Measurements from ENCODE around the gene COL7A1. TPM values are rescaled to one million over a fixed set of nuclear protein-coding genes. Genes with fewer than 3 reads are reported as not detected.

COL7A1 gene
- total and polyA plus RNA-seq, 10 donors, result 8.6 to 144 (median 25.6) TPM

GRCh38 chr3:48544141-48544540, 51.0 kb downstream of the COL7A1 start:
- Histone ChIP-seq H3K36me3 (peaks cover 0 to 70% (median 0%) of the 10 kb centered on the region in 6 donors), H3K9me3 (no peaks in the 10 kb centered on the region), H3K27ac (peak overlapping the region in 1 of 8 donors; percentile 72), H3K4me1 (peaks cover 0 to 30% (median 19%) of the 10 kb centered on the region in 6 donors), H3K27me3 (replicated peaks in 1 of 7) (no peaks in the 10 kb centered on the region), H3K4me3 (no peak overlapping the region)
- intact Hi-C loops (cut with DNase I; ENCODE audit: low total_unique reads), result no loop called here
- DNase-seq, result no peak
- TF ChIP-seq POLR2A (IDR thresholded peaks at IDR 0.05), result no peak
- TF ChIP-seq CTCF (IDR thresholded peaks at IDR 0.05 in 8 of 11, conservative IDR thresholded peaks at IDR 0.05 in 3 of 11), result no peak
- TF ChIP-seq POLR2AphosphoS5 (IDR thresholded peaks at IDR 0.05), result no peak
- WGBS, 5 donors, result 75 to 86% (median 77%) methylated on average over 5 of the region's 5 CpGs

GRCh38 chr3:48543271-48543866, 51.8 kb downstream of the COL7A1 start:
- no peak for DNase-seq
- intact Hi-C loops (cut with DNase I; ENCODE audit: low total_unique reads), result no loop called here

GRCh38 chr3:48538451-48538850, 56.7 kb downstream of the COL7A1 start:
- Histone ChIP-seq H3K4me3 (no peak overlapping the region), H3K27me3 (replicated peaks in 1 of 7) (no peaks in the 10 kb centered on the region), H3K36me3 (peaks cover 0 to 82% (median 7%) of the 10 kb centered on the region in 6 donors), H3K9me3 (no peaks in the 10 kb centered on the region), H3K27ac (no peak overlapping the region), H3K4me1 (peaks cover 0 to 51% (median 13%) of the 10 kb centered on the region in 6 donors)
- no peak for DNase-seq
- TF ChIP-seq CTCF (IDR thresholded peaks at IDR 0.05 in 8 of 11, conservative IDR thresholded peaks at IDR 0.05 in 3 of 11), result no peak
- TF ChIP-seq POLR2A (IDR thresholded peaks at IDR 0.05), result no peak
- no peak for TF ChIP-seq POLR2AphosphoS5 (IDR thresholded peaks at IDR 0.05)
- WGBS, 5 donors, result 87 to 97% (median 91%) methylated on average over 10 to 12 of the region's 12 CpGs
- intact Hi-C loops (cut with DNase I; ENCODE audit: low total_unique reads), result no loop called here

More at GRCh38 chr3:48543271-48543866, 51.8 kb downstream of the COL7A1 start:
- 22 to 32% (median 26%) methylated on average over 8 to 9 of the region's 9 CpGs for WGBS, 5 donors
- Histone ChIP-seq H3K4me1 (peaks cover 0 to 23% (median 11%) of the 10 kb centered on the region in 6 donors), H3K36me3 (peaks cover 0 to 71% (median 0%) of the 10 kb centered on the region in 6 donors), H3K27me3 (replicated peaks in 1 of 7) (no peaks in the 10 kb centered on the region), H3K9me3 (no peaks in the 10 kb centered on the region), H3K27ac (peak overlapping the region in 4 of 8 donors; percentile 22 to 72 (median 48)), H3K4me3 (no peak overlapping the region)
- TF ChIP-seq POLR2AphosphoS5 (IDR thresholded peaks at IDR 0.05), result peak; percentile 58 to 69 (median 64)
- TF ChIP-seq CTCF (IDR thresholded peaks at IDR 0.05 in 8 of 11, conservative IDR thresholded peaks at IDR 0.05 in 3 of 11), result no peak
- TF ChIP-seq POLR2A (IDR thresholded peaks at IDR 0.05), result no peak

GRCh38 chr3:48536785-48537184, 58.3 kb downstream of the COL7A1 start:
- Histone ChIP-seq H3K36me3 (peaks cover 0 to 76% (median 7%) of the 10 kb centered on the region in 6 donors), H3K27ac (peak overlapping the region in 5 of 8 donors; percentile 46 to 84 (median 68)), H3K4me3 (no peak overlapping the region), H3K27me3 (replicated peaks in 1 of 7) (no peaks in the 10 kb centered on the region), H3K9me3 (no peaks in the 10 kb centered on the region), H3K4me1 (peaks cover 0 to 59% (median 9%) of the 10 kb centered on the region in 6 donors)
- intact Hi-C loops (cut with DNase I; ENCODE audit: low total_unique reads), result loop anchor here (2.0 kb wide), 1 partner anchor 48 kb away; no protein-coding TSS in a partner anchor
- WGBS, 5 donors, result 67 to 95% (median 81%) methylated on average over 3 to 5 of the region's 5 CpGs
- no peak for DNase-seq
- peak; percentile 56 to 81 (median 77) for TF ChIP-seq POLR2AphosphoS5 (IDR thresholded peaks at IDR 0.05)
- no peak for TF ChIP-seq CTCF (IDR thresholded peaks at IDR 0.05 in 8 of 11, conservative IDR thresholded peaks at IDR 0.05 in 3 of 11)
